ENCODE data around the gene ZDHHC23.
A peak's percentile ranks its signal among the peaks of the same experiment; 100 is the strongest.

The ZDHHC23 gene, protein sequence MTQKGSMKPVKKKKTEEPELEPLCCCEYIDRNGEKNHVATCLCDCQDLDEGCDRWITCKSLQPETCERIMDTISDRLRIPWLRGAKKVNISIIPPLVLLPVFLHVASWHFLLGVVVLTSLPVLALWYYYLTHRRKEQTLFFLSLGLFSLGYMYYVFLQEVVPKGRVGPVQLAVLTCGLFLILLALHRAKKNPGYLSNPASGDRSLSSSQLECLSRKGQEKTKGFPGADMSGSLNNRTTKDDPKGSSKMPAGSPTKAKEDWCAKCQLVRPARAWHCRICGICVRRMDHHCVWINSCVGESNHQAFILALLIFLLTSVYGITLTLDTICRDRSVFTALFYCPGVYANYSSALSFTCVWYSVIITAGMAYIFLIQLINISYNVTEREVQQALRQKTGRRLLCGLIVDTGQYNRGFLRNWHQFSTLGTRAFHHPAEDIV

DNA sequence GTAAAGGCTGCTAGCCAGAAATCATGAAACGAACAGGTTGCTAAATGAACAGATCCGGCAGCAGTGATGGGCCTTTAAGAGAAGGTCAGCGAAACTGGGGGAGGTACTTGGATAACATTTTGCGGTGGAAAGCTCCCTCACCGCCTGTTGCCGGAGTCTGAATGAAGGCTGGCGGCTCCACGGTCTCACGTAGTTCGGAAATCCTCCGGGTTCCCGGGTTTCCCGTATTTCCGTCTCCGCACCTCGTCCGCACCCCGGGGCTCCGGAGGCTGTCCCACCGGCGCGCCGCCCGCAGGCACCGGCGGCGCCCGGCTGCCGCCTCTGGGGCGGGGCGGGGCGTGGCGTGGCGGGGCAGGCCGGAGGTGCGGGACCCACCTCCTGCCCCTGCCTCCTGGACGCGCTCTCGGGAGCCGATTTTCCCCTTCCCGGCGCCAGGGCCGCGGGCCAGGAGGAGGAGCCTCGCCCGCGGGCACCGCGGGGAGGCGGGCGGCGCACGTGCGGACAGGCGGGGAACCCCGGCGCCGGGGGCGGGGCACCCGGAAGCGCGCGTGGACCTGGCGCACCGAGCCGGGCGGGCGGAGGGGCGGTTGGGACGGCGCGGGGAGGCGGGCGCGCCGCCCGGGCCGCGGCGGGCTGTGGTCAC, at the start of gene ZDHHC23:
TSS of gene ZDHHC23 (plus strand) at position 642 of the 643 bp plus-strand sequence. CDS start 790 bp downstream, outside the sequence.
- DNase-seq (ENCODE audit: low read depth in 1 of 2, low spot score in 1 of 2): peak; percentile 50 to 57

- DNase-seq (ENCODE audit: low read depth in 1 of 2, low spot score in 1 of 2): no peak
Measured at GRCh38 chr3:113898892-113899291, 48.9 kb upstream of the ZDHHC23 start.

DNA sequence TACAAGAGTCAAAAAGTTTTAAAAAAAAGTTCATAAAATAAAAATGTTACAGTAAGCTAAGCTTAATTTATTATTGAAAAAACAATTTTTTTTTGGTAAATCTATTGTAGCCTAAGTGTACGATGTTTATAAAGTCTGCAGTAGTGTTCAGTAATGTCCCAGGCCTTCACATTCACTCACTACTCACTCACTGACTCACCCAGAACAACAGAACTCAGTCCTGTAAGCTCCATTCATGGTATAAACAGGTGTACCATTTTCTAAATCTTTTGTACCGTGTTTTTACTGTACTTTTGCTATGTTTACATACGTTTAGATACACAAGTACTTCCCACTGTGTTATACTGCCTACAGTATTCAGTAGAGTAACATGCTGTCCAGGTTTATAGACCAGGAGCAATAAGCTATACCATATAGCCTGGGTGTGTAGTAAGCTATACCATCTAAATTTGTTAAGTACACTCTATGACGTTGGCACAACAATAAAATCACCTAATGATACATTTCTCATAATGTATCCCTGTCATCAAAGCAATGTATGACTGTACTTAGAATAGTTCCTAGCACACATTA, 41.2 kb upstream of the ZDHHC23 start:
- DNase-seq (ENCODE audit: low read depth in 1 of 2, low spot score in 1 of 2): no peak

- DNase-seq (ENCODE audit: low read depth in 1 of 2, low spot score in 1 of 2): no peak
Measured at GRCh38 chr3:113908133-113908532, 39.7 kb upstream of the ZDHHC23 start.

GRCh38 chr3:113910966-113911365, 36.8 kb upstream of the ZDHHC23 start:
- no peak for DNase-seq (ENCODE audit: low read depth in 1 of 2, low spot score in 1 of 2)

DNA sequence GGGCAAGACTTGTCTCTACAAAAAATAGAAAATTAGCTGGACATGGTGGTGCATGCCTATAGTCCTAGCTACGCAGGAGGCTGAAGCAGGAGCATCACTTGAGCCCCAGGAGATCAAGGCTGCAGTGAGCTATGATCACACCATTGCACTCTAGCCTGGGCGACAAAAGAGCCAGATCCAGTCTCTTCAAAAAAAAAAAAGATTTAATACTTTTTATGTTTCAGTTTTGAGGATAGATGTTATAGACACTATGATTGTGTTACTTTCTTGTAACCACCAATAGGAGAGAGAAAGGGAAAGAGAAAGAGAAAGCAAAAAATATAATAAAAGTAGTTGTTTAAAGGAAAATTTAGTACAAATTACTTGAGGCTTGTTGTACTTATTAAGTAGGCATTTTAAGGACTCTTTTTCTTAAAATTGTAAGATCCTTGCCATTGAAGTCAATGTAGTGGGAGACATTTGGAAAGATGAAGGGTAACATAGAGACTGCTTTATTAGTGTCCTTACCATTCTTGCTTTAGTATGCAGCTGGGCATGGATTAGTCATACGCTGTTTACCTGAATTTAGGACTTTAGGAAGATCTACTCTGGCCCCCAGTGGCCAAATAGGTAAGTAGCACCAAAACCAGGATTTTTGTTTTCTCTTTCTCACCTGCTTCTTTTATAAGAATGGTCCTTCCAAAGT, 35.1 kb upstream of the ZDHHC23 start:
- DNase-seq (ENCODE audit: low read depth in 1 of 2, low spot score in 1 of 2): no peak

GRCh38 chr3:113914646-113915045, 33.2 kb upstream of the ZDHHC23 start:
- no peak for DNase-seq (ENCODE audit: low read depth in 1 of 2, low spot score in 1 of 2)

- DNase-seq (ENCODE audit: low read depth in 1 of 2, low spot score in 1 of 2): no peak
Measured at GRCh38 chr3:113927556-113927955, 20.3 kb upstream of the ZDHHC23 start.

DNA sequence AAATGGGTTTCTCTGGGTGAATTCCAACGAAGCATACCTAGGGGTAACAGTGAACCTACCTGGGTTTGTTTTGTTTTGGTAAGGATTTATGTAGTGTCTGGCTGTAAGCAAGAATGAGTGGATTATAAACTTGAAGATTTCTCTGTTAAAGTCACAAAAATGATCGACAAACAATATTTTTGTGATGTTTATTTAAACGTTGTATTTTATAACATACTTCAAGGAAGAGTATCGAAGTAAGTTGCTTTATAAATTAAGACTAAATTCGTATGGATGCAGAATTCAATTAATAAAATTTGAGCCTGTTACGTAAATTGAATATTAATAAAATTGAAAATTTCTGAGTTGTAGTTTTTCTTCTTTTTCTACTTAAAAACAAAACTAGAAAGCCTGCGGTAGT, 982 bp upstream of the ZDHHC23 start:
- DNase-seq (ENCODE audit: low read depth in 1 of 2, low spot score in 1 of 2): no peak

GRCh38 chr3:113948015-113948917, 453 bp downstream of the ZDHHC23 start:
- DNase-seq (ENCODE audit: low read depth in 1 of 2, low spot score in 1 of 2): peak in 1 of 2 donors; percentile 5

- DNase-seq (ENCODE audit: low read depth in 1 of 2, low spot score in 1 of 2): no peak
Measured at GRCh38 chr3:113952921-113953320, 5.1 kb downstream of the ZDHHC23 start.

- DNase-seq (ENCODE audit: low read depth in 1 of 2, low spot score in 1 of 2): no peak
Measured at GRCh38 chr3:113953677-113954076, 5.9 kb downstream of the ZDHHC23 start.

DNA sequence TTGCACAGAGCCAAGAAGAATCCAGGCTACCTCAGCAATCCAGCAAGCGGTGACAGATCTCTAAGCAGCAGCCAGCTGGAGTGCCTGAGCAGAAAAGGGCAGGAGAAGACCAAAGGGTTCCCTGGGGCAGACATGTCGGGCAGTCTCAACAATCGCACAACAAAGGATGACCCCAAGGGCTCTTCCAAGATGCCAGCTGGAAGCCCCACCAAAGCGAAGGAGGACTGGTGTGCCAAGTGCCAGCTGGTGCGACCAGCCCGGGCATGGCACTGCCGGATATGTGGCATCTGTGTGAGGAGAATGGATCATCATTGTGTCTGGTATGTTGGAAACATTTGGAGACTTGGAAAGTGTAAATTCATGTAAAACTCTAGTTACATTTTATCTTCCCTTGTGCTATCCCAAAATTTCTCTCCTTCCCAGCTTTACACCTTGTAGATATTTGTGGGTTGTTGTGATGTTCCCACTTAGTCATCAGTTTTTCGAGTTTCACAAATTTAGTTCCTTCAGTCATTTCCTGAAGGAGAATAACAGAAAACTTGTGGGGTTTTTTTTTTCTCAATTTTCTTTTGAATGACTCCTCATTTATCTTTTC, 6.4 kb downstream of the ZDHHC23 start:
- no peak for DNase-seq (ENCODE audit: low read depth in 1 of 2, low spot score in 1 of 2)

GRCh38 chr3:113963879-113964278, 16.1 kb downstream of the ZDHHC23 start:
- no peak for DNase-seq (ENCODE audit: low read depth in 1 of 2, low spot score in 1 of 2)

- DNase-seq (ENCODE audit: low read depth in 1 of 2, low spot score in 1 of 2): no peak
Measured at GRCh38 chr3:113966172-113966571, 18.4 kb downstream of the ZDHHC23 start.

GRCh38 chr3:113968986-113969385, 21.2 kb downstream of the ZDHHC23 start:
- DNase-seq (ENCODE audit: low read depth in 1 of 2, low spot score in 1 of 2): no peak

DNA sequence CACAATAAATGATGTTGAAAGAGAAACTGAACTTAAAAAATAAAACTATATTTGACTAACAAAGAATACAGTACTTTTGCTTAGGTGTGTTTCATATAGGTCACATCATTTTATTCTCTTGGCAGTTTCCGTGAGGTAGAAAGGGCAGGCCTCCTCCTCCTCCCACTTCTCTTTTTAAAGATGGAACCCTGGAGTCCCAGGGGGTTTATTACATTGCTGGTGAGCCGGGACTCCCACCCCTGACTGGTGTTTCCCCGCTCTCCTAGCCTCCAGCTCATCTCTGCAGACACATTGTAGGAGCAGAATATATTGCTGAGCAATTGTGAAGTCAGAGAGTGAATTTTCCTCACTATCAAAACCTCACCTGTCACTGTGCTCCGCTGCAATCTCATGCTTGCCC, 30.0 kb downstream of the ZDHHC23 start:
- no peak for DNase-seq (ENCODE audit: low read depth in 1 of 2, low spot score in 1 of 2)

DNA sequence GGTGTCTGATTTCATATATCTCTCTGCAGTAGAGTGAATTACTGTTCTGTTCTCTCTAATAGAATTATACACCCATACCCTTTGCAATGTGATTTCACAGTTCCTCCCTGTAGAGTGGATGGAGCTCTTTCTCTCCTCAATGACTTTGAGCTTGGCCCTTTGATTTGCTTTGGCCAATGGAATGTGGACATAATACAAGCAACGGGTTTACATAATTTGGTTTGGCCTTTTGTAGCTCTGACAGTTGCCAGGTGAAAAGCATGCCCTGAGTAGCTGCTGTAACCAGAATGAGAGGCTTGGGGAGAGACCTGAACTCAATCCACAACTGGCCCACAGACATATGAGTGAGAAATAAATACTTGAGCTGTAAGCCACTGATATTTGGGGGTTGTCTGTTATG, 32.1 kb downstream of the ZDHHC23 start:
- no peak for DNase-seq (ENCODE audit: low read depth in 1 of 2, low spot score in 1 of 2)

- no peak for DNase-seq (ENCODE audit: low read depth in 1 of 2, low spot score in 1 of 2)
Measured at GRCh38 chr3:113981803-113982202, 34.0 kb downstream of the ZDHHC23 start.

GRCh38 chr3:113983544-113983943, 35.7 kb downstream of the ZDHHC23 start:
- DNase-seq (ENCODE audit: low read depth in 1 of 2, low spot score in 1 of 2): no peak
